ENCODE results near the gene CAB39L.
"Not testable (repeated sequence)": the region's sequence is repeated elsewhere in the genome, so short reads cannot be mapped to it uniquely, and the experiment has no call there.

GRCh38 chr13:49327145-49327544 lies 116.7 kb downstream of the CAB39L start:
- TF ChIP-seq CTCF (conservative IDR thresholded peaks at IDR 0.05; ENCODE audit: low read depth, low read length); EZH2 (IDR thresholded peaks at IDR 0.05; ENCODE audit: borderline replicate concordance, low read depth, low read length, poor library complexity, severe bottlenecking): not testable (repeated sequence)
